ENCODE data around the gene ZIC1.

DNA sequence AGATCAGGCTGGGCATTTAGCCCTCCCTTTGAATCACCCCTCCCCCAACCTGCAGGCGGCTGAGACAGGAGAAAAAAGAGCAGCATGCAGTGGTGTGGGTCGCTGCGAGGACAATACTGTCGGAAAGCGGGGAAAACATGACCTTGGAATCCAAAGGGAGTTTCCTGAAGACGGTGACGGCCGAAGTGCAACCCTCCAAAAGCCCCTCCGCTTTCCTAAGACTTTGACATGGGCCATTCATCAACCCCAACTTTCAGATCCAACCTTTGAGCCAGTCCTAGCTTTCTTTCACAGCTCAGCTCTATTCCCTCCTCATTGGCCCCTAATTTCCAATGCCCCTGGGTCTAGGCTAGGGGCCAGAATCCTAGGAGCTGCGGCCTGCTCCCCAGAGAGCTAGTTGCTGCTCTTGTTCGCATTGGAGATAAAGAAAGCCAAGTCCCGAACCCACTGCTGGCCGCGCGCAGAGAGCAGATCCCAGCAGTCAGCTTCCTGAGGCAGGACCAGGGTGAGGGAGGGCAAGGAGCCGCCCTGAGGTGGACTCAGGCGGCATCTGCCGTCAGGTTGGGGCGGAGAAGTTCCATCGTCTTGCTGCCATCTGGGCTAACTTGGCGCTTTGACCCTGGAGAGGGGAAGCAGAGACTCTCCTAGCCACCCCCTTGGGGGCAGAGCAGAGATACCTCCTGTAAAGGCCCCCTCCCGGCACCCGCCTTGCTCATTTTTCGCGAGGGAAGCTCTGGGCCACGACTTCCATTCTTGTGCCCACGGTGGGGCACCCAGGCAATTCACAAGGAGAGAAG, 3.7 kb upstream of the ZIC1 start:
- TF ChIP-seq, protein P1, sequence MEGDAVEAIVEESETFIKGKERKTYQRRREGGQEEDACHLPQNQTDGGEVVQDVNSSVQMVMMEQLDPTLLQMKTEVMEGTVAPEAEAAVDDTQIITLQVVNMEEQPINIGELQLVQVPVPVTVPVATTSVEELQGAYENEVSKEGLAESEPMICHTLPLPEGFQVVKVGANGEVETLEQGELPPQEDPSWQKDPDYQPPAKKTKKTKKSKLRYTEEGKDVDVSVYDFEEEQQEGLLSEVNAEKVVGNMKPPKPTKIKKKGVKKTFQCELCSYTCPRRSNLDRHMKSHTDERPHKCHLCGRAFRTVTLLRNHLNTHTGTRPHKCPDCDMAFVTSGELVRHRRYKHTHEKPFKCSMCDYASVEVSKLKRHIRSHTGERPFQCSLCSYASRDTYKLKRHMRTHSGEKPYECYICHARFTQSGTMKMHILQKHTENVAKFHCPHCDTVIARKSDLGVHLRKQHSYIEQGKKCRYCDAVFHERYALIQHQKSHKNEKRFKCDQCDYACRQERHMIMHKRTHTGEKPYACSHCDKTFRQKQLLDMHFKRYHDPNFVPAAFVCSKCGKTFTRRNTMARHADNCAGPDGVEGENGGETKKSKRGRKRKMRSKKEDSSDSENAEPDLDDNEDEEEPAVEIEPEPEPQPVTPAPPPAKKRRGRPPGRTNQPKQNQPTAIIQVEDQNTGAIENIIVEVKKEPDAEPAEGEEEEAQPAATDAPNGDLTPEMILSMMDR (IDR thresholded peaks at IDR 0.05): no peak
- TF ChIP-seq EP300 (IDR thresholded peaks at IDR 0.05) (no peak), POLR2AphosphoS5 (IDR thresholded peaks at IDR 0.05) (no peak)

All from suprapubic skin (tissue), 4 donors.